ENCODE data around the gene HAT1. TPM values are rescaled to one million over a fixed set of nuclear protein-coding genes. Genes with fewer than 3 reads are reported as not detected.

HAT1 gene
- total and polyA plus RNA-seq, 11 donors, result 9.9 to 60.7 (median 34.1) TPM

DNA sequence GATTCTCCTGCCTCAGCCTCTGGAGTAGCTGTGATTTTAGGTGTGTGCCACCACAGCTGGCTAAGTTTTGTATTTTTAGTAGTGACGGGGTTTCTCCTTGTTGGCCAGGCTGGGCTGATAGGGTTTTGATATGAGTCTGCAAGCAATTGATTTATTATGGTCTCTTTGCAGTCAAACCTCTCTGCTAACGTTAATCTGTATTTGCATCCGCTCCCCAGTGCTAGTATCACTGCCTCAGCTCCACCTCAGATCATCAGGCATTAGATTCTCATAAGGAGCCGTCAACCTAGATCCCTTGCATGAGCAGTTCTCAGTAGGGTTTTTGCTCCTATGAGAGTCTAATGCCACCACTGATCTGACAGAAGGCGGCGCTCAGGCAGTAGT lies 19.0 kb downstream of the HAT1 start:
- Histone ChIP-seq H3K36me3 (no peaks in the 10 kb centered on the region), H3K4me1 (peaks cover 0 to 28% (median 3%) of the 10 kb centered on the region in 12 donors), H3K4me3 (no peak overlapping the region), H3K27ac (no peak overlapping the region), H3K27me3 (no peaks in the 10 kb centered on the region), H3K9me3 (no peaks in the 10 kb centered on the region)
- no peak for ATAC-seq
- TF ChIP-seq, protein P1, sequence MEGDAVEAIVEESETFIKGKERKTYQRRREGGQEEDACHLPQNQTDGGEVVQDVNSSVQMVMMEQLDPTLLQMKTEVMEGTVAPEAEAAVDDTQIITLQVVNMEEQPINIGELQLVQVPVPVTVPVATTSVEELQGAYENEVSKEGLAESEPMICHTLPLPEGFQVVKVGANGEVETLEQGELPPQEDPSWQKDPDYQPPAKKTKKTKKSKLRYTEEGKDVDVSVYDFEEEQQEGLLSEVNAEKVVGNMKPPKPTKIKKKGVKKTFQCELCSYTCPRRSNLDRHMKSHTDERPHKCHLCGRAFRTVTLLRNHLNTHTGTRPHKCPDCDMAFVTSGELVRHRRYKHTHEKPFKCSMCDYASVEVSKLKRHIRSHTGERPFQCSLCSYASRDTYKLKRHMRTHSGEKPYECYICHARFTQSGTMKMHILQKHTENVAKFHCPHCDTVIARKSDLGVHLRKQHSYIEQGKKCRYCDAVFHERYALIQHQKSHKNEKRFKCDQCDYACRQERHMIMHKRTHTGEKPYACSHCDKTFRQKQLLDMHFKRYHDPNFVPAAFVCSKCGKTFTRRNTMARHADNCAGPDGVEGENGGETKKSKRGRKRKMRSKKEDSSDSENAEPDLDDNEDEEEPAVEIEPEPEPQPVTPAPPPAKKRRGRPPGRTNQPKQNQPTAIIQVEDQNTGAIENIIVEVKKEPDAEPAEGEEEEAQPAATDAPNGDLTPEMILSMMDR (IDR thresholded peaks at IDR 0.05), result no peak
- TF ChIP-seq POLR2A (IDR thresholded peaks at IDR 0.05), result no peak
- WGBS, 4 donors, result 96 to 100% (median 98%) methylated on average over 6 of the region's 6 CpGs
- intact Hi-C loops (cut with DNase I), result no loop called here
- no peak for DNase-seq

- Histone ChIP-seq H3K4me1 (peaks cover 0 to 26% (median 0%) of the 10 kb centered on the region in 12 donors), H3K36me3 (peaks cover 0 to 18% (median 9%) of the 10 kb centered on the region in 9 donors), H3K27ac (no peak overlapping the region), H3K27me3 (no peaks in the 10 kb centered on the region), H3K9me3 (no peaks in the 10 kb centered on the region), H3K4me3 (no peak overlapping the region)
- intact Hi-C loops (cut with DNase I), result no loop called here
- ATAC-seq (no peak), DNase-seq (no peak)
- no peak for TF ChIP-seq POLR2A (IDR thresholded peaks at IDR 0.05)
- TF ChIP-seq, protein P1 (IDR thresholded peaks at IDR 0.05), result no peak
- 94 to 97% (median 95%) methylated on average over 4 of the region's 4 CpGs for WGBS, 4 donors
Measured at GRCh38 chr2:171943869-171944268, 21.6 kb downstream of the HAT1 start.

- no peak overlapping the region for H3K4me3 ChIP-seq
- intact Hi-C loops (cut with DNase I), result no loop called here
- H3K4me1 ChIP-seq, result peaks cover 0 to 34% (median 3%) of the 10 kb centered on the region in 12 donors
- H3K9me3 ChIP-seq, result no peaks in the 10 kb centered on the region
- H3K36me3 ChIP-seq, result peaks cover 0 to 39% (median 13%) of the 10 kb centered on the region in 9 donors
- no peak overlapping the region for H3K27ac ChIP-seq
- no peaks in the 10 kb centered on the region for H3K27me3 ChIP-seq
- DNase-seq (no peak), ATAC-seq (no peak)
- TF ChIP-seq, protein P1 (IDR thresholded peaks at IDR 0.05), result no peak
- no peak for TF ChIP-seq POLR2A (IDR thresholded peaks at IDR 0.05)
Measured at GRCh38 chr2:171952276-171952675, 30.0 kb downstream of the HAT1 start.

- intact Hi-C loops (cut with DNase I), result no loop called here
- TF ChIP-seq, protein P1 (IDR thresholded peaks at IDR 0.05), result no peak
- TF ChIP-seq POLR2A (IDR thresholded peaks at IDR 0.05), result no peak
- no peak overlapping the region for H3K27ac ChIP-seq
- WGBS, 4 donors, result 96 to 100% (median 98%) methylated on average over 3 of the region's 3 CpGs
- H3K4me1 ChIP-seq, result peaks cover 0 to 39% (median 3%) of the 10 kb centered on the region in 12 donors
- H3K9me3 ChIP-seq, result no peaks in the 10 kb centered on the region
- no peak overlapping the region for H3K4me3 ChIP-seq
- ATAC-seq, result no peak
- no peak for DNase-seq
- peaks cover 0 to 39% (median 13%) of the 10 kb centered on the region in 9 donors for H3K36me3 ChIP-seq
- no peaks in the 10 kb centered on the region for H3K27me3 ChIP-seq
Measured at GRCh38 chr2:171952748-171953147, 30.5 kb downstream of the HAT1 start.
